ENCODE results near the gene C1orf105. TPM values are rescaled to one million over a fixed set of nuclear protein-coding genes. Genes with fewer than 3 reads are reported as not detected.

The C1orf105 gene
- polyA plus RNA-seq, 3 donors = 0.17 to 0.44 TPM; not detected in 1

GRCh38 chr1:172393354-172393753 lies 27.1 kb upstream of the C1orf105 start:
- DNase-seq (ENCODE audit: extremely low read depth in 1 of 11, low read depth in 9 of 11, low spot score in 4 of 11) = no peak

- DNase-seq (ENCODE audit: extremely low read depth in 1 of 11, low read depth in 9 of 11, low spot score in 4 of 11) = no peak
Observed at GRCh38 chr1:172394141-172394751, 26.2 kb upstream of the C1orf105 start.

GRCh38 chr1:172394811-172395210 lies 25.7 kb upstream of the C1orf105 start:
- no peak for DNase-seq (ENCODE audit: extremely low read depth in 1 of 11, low read depth in 9 of 11, low spot score in 4 of 11)

- DNase-seq (ENCODE audit: extremely low read depth in 1 of 11, low read depth in 9 of 11, low spot score in 4 of 11) = no peak
Observed at GRCh38 chr1:172395576-172395975, 24.9 kb upstream of the C1orf105 start.

GRCh38 chr1:172397221-172397620 lies 23.3 kb upstream of the C1orf105 start:
- DNase-seq (ENCODE audit: extremely low read depth in 1 of 11, low read depth in 9 of 11, low spot score in 4 of 11) = no peak

GRCh38 chr1:172397633-172398032 lies 22.9 kb upstream of the C1orf105 start:
- DNase-seq (ENCODE audit: extremely low read depth in 1 of 11, low read depth in 9 of 11, low spot score in 4 of 11) = no peak

- DNase-seq (ENCODE audit: extremely low read depth in 1 of 11, low read depth in 9 of 11, low spot score in 4 of 11) = no peak
Observed at GRCh38 chr1:172398193-172398592, 22.3 kb upstream of the C1orf105 start.

- DNase-seq (ENCODE audit: extremely low read depth in 1 of 11, low read depth in 9 of 11, low spot score in 4 of 11) = peak in 6 of 11 donors; percentile 62 to 75 (median 67)
Observed at GRCh38 chr1:172398970-172399755, 21.3 kb upstream of the C1orf105 start.

- no peak for DNase-seq (ENCODE audit: extremely low read depth in 1 of 11, low read depth in 9 of 11, low spot score in 4 of 11)
Observed at GRCh38 chr1:172399756-172400721, 20.4 kb upstream of the C1orf105 start.

GRCh38 chr1:172400722-172401105 lies 19.8 kb upstream of the C1orf105 start:
- DNase-seq (ENCODE audit: extremely low read depth in 1 of 11, low read depth in 9 of 11, low spot score in 4 of 11) = no peak

GRCh38 chr1:172401477-172401876 lies 19.0 kb upstream of the C1orf105 start:
- no peak for DNase-seq (ENCODE audit: extremely low read depth in 1 of 11, low read depth in 9 of 11, low spot score in 4 of 11)

- DNase-seq (ENCODE audit: extremely low read depth in 1 of 11, low read depth in 9 of 11, low spot score in 4 of 11) = no peak
Observed at GRCh38 chr1:172401892-172402291, 18.6 kb upstream of the C1orf105 start.

GRCh38 chr1:172402878-172403569 lies 17.5 kb upstream of the C1orf105 start:
- DNase-seq (ENCODE audit: extremely low read depth in 1 of 11, low read depth in 9 of 11, low spot score in 4 of 11) = no peak

- DNase-seq (ENCODE audit: extremely low read depth in 1 of 11, low read depth in 9 of 11, low spot score in 4 of 11) = no peak
Observed at GRCh38 chr1:172404121-172404520, 16.4 kb upstream of the C1orf105 start.

GRCh38 chr1:172405912-172406311 lies 14.6 kb upstream of the C1orf105 start:
- DNase-seq (ENCODE audit: extremely low read depth in 1 of 11, low read depth in 9 of 11, low spot score in 4 of 11) = no peak

- DNase-seq (ENCODE audit: extremely low read depth in 1 of 11, low read depth in 9 of 11, low spot score in 4 of 11) = no peak
Observed at GRCh38 chr1:172406968-172407367, 13.5 kb upstream of the C1orf105 start.

- DNase-seq (ENCODE audit: extremely low read depth in 1 of 11, low read depth in 9 of 11, low spot score in 4 of 11) = no peak
Observed at GRCh38 chr1:172408958-172409357, 11.5 kb upstream of the C1orf105 start.

GRCh38 chr1:172410027-172410426 lies 10.5 kb upstream of the C1orf105 start:
- no peak for DNase-seq (ENCODE audit: extremely low read depth in 1 of 11, low read depth in 9 of 11, low spot score in 4 of 11)

- no peak for DNase-seq (ENCODE audit: extremely low read depth in 1 of 11, low read depth in 9 of 11, low spot score in 4 of 11)
Observed at GRCh38 chr1:172411791-172412338, 8.6 kb upstream of the C1orf105 start.

All from renal cortex interstitium (tissue), 11 donors.